Esophagus squamous epithelium (tissue), 4 donors: ENCODE measurements around the gene TMEM214.

Experiments used
- POLR2A ChIP-seq, 4 donors: fragments of 450-650 bp; IDR thresholded peaks; one replicate each; pipeline ENCODE4 v1.6.1; 2017; ENCODE audit warnings: antibody characterized with exemption in 4 of 4, mild to moderate bottlenecking in 4 of 4, moderate library complexity in 3 of 4
- TF ChIP-seq, protein P1 (sequence below), 6 experiments: fragments of 450-650 bp in 4 of 6; fragments of 200-600 bp in 2 of 6; sonication (generic) in 2 of 6; IDR thresholded peaks; one replicate each; pipeline ENCODE4 v1.5.1; 2016 to 2019; ENCODE audit warnings: antibody characterized with exemption in 6 of 6, mild to moderate bottlenecking in 4 of 6, moderate library complexity in 4 of 6

- TF ChIP-seq, protein P1, sequence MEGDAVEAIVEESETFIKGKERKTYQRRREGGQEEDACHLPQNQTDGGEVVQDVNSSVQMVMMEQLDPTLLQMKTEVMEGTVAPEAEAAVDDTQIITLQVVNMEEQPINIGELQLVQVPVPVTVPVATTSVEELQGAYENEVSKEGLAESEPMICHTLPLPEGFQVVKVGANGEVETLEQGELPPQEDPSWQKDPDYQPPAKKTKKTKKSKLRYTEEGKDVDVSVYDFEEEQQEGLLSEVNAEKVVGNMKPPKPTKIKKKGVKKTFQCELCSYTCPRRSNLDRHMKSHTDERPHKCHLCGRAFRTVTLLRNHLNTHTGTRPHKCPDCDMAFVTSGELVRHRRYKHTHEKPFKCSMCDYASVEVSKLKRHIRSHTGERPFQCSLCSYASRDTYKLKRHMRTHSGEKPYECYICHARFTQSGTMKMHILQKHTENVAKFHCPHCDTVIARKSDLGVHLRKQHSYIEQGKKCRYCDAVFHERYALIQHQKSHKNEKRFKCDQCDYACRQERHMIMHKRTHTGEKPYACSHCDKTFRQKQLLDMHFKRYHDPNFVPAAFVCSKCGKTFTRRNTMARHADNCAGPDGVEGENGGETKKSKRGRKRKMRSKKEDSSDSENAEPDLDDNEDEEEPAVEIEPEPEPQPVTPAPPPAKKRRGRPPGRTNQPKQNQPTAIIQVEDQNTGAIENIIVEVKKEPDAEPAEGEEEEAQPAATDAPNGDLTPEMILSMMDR (IDR thresholded peaks at IDR 0.05), result no peak
- TF ChIP-seq POLR2A (IDR thresholded peaks at IDR 0.05), result peak in 2 of 4 donors; percentile 13 to 41
These were observed 45.8 kb downstream of the TMEM214 start, which contains the start of gene EMILIN1 for GRCh38 chr2:27078267-27079194.
